Mucosa of descending colon (tissue), 3 donors: ENCODE results near the gene USP12. TPM values are rescaled to one million over a fixed set of nuclear protein-coding genes. Genes with fewer than 3 reads are reported as not detected.

Experiments
- ATAC-seq: fragments of 200-7000 bp; cut with Tn5 transposase; one replicate; pipeline ENCODE4 v1.9.1; 2020; ENCODE audit warnings: mild to moderate bottlenecking, moderate library complexity
- DNase-seq, 3 donors: peaks; one replicate each; pipeline ENCODE4 v3.0.0-alpha.2; 2020
- H3K36me3 ChIP-seq: fragments of 200-600 bp; one replicate; pipeline ENCODE4 v1.8.0; 2021; ENCODE audit warnings: low read depth, mild to moderate bottlenecking
- H3K4me1 ChIP-seq: fragments of 200-600 bp; one replicate; pipeline ENCODE4 v1.8.0; 2021; ENCODE audit warnings: low read depth, mild to moderate bottlenecking
- H3K4me3 ChIP-seq: fragments of 200-600 bp; one replicate; pipeline ENCODE4 v1.8.0; 2021; ENCODE audit warnings: mild to moderate bottlenecking
- H3K9me3 ChIP-seq: fragments of 200-600 bp; one replicate; pipeline ENCODE4 v1.8.0; 2021; ENCODE audit warnings: mild to moderate bottlenecking
- intact Hi-C, 2 donors: fragments of 100-400 bp; cut with DNase I in 1 of 2; cut with micrococcal nuclease in 1 of 2; formaldehyde crosslinking; loops; one replicate each; pipeline versions ENCODE4 v1.11.0 to v1.11.1; 2022; cut with DNase I, micrococcal nuclease
- total RNA-seq, 3 donors: library from RNA; stranded (reverse); fragmentation: NEBNext Ultra II Directional in 2 of 3; extraction: Animal tissue kit (Norgen Biotek cat#: 25700) in 2 of 3; gene quantifications; one replicate each; pipeline versions ENCODE4 v1.2.1 to v1.2.4, GENCODE V29; 2021 to 2023
- TF ChIP-seq, protein P1 (sequence below): fragments of 200-600 bp; IDR thresholded peaks from one replicate; pipeline ENCODE4 v1.8.0; 2022; ENCODE audit warnings: antibody characterized with exemption, mild to moderate bottlenecking
- donor health status: DM: no; HTN: no; CAD: no; lungs with moderate emphysema.
- donor health status: DM: no; HTN: no; CAD: no.
- donor health status: DM: no; HTN: yes; CAD: no.

USP12 gene
- total RNA-seq, 3 donors from 2014 or later = 34.3 to 77.1 (median 45.0) TPM

- ATAC-seq = no peak
- intact Hi-C loops = no loop called here
These were observed 130.3 kb downstream of the USP12 start for GRCh38 chr13:27041341-27041740.

DNA sequence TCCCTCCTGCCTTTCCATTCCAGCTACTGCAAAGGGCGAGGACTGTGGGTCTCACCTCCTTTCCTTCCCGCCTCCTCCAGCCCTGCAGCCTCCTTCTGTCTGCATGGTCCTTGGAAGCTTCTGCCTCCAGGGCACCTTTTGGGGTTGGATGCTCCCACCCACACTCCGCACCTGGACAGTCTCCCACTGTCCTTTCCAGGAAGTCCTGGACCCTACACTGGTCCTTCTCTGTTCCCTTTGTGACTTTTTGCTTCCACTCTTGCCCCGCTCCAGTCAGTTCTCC, 130.8 kb downstream of the USP12 start:
- no peaks in the 10 kb centered on the region for H3K9me3 ChIP-seq
- H3K4me1 ChIP-seq = no peaks in the 10 kb centered on the region
- intact Hi-C loops = no loop called here
- no peaks in the 10 kb centered on the region for H3K36me3 ChIP-seq
- ATAC-seq (no peak), DNase-seq (no peak)
- TF ChIP-seq, protein P1, sequence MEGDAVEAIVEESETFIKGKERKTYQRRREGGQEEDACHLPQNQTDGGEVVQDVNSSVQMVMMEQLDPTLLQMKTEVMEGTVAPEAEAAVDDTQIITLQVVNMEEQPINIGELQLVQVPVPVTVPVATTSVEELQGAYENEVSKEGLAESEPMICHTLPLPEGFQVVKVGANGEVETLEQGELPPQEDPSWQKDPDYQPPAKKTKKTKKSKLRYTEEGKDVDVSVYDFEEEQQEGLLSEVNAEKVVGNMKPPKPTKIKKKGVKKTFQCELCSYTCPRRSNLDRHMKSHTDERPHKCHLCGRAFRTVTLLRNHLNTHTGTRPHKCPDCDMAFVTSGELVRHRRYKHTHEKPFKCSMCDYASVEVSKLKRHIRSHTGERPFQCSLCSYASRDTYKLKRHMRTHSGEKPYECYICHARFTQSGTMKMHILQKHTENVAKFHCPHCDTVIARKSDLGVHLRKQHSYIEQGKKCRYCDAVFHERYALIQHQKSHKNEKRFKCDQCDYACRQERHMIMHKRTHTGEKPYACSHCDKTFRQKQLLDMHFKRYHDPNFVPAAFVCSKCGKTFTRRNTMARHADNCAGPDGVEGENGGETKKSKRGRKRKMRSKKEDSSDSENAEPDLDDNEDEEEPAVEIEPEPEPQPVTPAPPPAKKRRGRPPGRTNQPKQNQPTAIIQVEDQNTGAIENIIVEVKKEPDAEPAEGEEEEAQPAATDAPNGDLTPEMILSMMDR = no peak
- no peak overlapping the region for H3K4me3 ChIP-seq

More at GRCh38 chr13:27041341-27041740, 130.3 kb downstream of the USP12 start:
- H3K4me1 ChIP-seq = no peaks in the 10 kb centered on the region
- DNase-seq = no peak
- H3K4me3 ChIP-seq = no peak overlapping the region
- H3K9me3 ChIP-seq = no peaks in the 10 kb centered on the region
- H3K36me3 ChIP-seq = no peaks in the 10 kb centered on the region
- TF ChIP-seq, protein P1 = no peak

GRCh38 chr13:27039171-27039701, 132.4 kb downstream of the USP12 start:
- TF ChIP-seq, protein P1 = no peak
- no peaks in the 10 kb centered on the region for H3K4me1 ChIP-seq
- H3K36me3 ChIP-seq = no peaks in the 10 kb centered on the region
- ATAC-seq (no peak), DNase-seq (no peak)
- no peaks in the 10 kb centered on the region for H3K9me3 ChIP-seq
- no peak overlapping the region for H3K4me3 ChIP-seq
- intact Hi-C loops = no loop called here

DNA sequence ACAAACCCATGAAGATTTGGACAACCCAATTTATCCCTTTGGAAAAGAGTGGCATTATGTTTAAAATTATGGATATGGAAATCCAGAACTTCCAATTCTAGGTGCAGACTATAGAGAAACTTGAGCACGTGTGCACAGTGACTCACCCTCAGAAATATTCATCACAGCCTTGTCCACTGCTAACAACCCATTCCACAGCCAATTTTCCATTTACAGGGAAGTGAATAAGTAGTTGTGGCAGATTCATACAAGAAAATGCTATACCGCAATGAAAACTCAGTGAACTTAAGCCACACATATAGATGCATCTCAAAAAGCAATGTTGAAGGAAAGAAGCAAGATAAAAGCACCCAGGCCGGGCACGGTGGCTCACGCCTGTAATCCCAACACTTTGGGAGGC, 133.3 kb downstream of the USP12 start:
- Histone ChIP-seq H3K4me3 (no peak overlapping the region), H3K9me3 (no peaks in the 10 kb centered on the region), H3K4me1 (no peaks in the 10 kb centered on the region), H3K36me3 (no peaks in the 10 kb centered on the region)
- ATAC-seq (no peak), DNase-seq (no peak)
- intact Hi-C loops = no loop called here
- TF ChIP-seq, protein P1 = no peak

- Histone ChIP-seq H3K4me1 (no peaks in the 10 kb centered on the region), H3K36me3 (no peaks in the 10 kb centered on the region), H3K9me3 (no peaks in the 10 kb centered on the region), H3K4me3 (no peak overlapping the region)
- intact Hi-C loops = no loop called here
- TF ChIP-seq, protein P1 = no peak
- ATAC-seq = no peak
- DNase-seq = no peak
These were observed 134.0 kb downstream of the USP12 start for GRCh38 chr13:27037571-27037970.

DNA sequence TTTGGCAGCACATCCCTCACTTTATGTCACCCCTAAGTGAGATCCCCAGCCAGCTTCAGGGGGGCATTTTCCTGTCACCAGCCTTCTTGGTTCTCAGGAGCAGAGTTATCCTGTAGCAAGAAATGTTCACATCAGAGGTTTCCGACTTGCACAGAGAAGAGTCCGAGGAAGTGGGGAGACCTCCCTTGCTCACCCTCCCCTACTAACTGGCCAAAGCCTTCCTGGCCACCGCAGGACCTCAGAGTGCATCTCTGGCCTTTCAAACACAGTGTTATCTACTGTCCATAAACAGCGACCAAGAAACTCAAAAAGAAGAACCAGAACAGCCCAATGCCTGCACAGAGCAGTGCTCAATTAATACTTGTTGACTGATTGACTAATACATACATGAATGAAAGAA, 134.4 kb downstream of the USP12 start:
- Histone ChIP-seq H3K4me1 (no peaks in the 10 kb centered on the region), H3K4me3 (no peak overlapping the region), H3K9me3 (no peaks in the 10 kb centered on the region), H3K36me3 (no peaks in the 10 kb centered on the region)
- TF ChIP-seq, protein P1 = no peak
- ATAC-seq (no peak), DNase-seq (no peak)
- intact Hi-C loops = no loop called here
